Activated T-helper 17 cell treated with anti-CD3 and anti-CD28 coated beads, Interleukin-2, amount 50 U/mL, for 72 hours (primary cell): ENCODE results near the gene CYB561. TPM values are rescaled to one million over a fixed set of nuclear protein-coding genes. Genes with fewer than 3 reads are reported as not detected.
A peak's percentile ranks its signal among the peaks of the same experiment; 100 is the strongest.

Experiments
- ATAC-seq: fragments of 150-1000 bp; cut with Tn5 transposase; replicated peaks from 2 replicates; pipeline ENCODE4 v1.10.0; 2021; ENCODE audit warnings: mild to moderate bottlenecking, moderate library complexity
- H3K27ac Mint-ChIP-seq: one replicate; pipeline ENCODE4 v1.8.0; 2022; ENCODE audit warnings: mixed read lengths
- H3K27me3 Mint-ChIP-seq: one replicate; pipeline ENCODE4 v1.8.0; 2022; ENCODE audit warnings: mixed read lengths
- H3K36me3 Mint-ChIP-seq: one replicate; pipeline ENCODE4 v1.8.0; 2022; ENCODE audit warnings: low read depth, mild to moderate bottlenecking, mixed read lengths
- H3K4me1 Mint-ChIP-seq: one replicate; pipeline ENCODE4 v1.8.0; 2022; ENCODE audit warnings: mixed read lengths
- H3K4me3 Mint-ChIP-seq: one replicate; pipeline ENCODE4 v1.8.0; 2022; ENCODE audit warnings: mild to moderate bottlenecking, mixed read lengths
- H3K9me3 Mint-ChIP-seq: one replicate; pipeline ENCODE4 v1.8.0; 2022; ENCODE audit warnings: mixed read lengths
- total RNA-seq, 2 donors: library from RNA; stranded (reverse); gene quantifications; one replicate each; pipeline ENCODE4 v1.2.3, GENCODE V29; 2022

CYB561 gene
- total RNA-seq, 2 donors from 2014 or later: 6.7 to 10.8 TPM

GRCh38 chr17:63437287-63438091 lies 8.6 kb downstream of the CYB561 start:
- Mint-ChIP-seq H3K27ac (no peak overlapping the region), H3K36me3 (peaks cover 7% of the 10 kb centered on the region), H3K4me3 (no peak overlapping the region), H3K9me3 (no peaks in the 10 kb centered on the region), H3K27me3 (no peaks in the 10 kb centered on the region), H3K4me1 (peaks cover 28% of the 10 kb centered on the region)
- no peak for ATAC-seq

DNA sequence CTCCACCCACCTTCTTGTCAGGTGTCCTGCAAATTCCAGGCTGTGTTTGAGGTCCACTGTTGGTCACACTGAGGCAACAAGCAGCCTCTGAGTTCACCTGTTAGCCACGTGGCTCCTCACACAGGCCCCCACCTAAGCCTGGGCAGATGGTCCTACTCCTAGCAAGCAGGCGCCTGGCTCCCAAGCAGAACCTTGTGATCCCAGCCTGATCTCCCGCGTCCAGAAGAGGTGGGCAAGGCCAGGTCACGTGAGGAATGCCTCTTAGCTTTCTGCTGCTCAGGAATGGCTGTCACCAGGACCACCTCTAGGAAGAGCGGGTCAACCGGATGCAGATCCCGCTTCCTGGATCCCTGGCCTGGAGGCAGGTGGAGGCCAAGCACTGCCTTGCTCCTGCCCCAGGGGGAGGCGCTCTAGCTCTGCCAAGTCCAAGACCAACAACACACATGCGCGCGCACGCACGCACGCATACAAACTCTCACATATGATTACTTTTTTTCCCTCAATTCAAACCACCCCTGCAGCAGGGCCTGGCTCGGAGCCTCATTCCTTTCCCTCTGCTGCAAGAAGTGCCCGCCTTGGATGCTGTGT lies 9.5 kb downstream of the CYB561 start:
- Mint-ChIP-seq H3K4me3 (no peak overlapping the region), H3K27me3 (no peaks in the 10 kb centered on the region), H3K36me3 (peaks cover 7% of the 10 kb centered on the region), H3K4me1 (peaks cover 26% of the 10 kb centered on the region), H3K27ac (no peak overlapping the region), H3K9me3 (no peaks in the 10 kb centered on the region)
- no peak for ATAC-seq

DNA sequence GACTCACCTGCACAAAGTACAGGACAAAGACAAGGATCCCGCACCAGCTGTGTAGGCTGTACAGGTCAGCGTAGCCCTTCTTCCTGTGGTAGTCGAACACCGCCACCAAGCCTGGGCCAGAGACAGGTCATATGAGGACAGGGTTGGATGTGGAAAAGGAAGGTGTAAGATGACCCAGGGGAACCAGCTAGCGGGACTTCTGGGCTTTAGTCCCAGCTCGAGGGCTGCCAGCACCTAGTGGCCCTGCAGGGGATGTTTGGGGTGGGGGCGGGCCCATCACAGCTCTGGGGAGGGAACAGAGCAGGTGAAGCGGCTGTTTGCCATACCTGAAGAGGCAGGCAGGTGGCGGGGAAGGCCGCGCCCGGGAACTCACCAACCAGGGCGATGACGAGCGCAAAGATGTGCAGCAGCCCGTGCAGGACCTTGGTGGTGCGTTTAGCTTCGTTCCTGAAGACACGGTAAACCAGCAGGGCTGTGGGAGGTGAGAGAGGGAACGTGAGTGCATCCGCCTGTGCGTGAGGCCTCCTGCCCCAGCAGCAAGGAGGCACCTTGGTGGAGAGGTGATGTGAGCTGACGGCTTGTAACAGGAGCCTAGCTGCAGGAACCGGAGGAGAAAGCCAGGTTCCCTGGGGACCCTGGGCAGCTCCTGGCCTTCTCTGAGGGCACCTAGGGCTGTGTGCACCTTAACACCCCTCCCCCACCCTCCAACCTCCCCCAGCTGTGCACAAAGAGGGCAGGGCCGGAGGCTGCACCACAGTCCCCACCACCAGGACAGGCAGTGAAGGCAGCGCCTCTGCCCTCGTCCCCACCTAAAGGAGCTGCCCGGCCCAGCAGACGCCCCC lies 10.2 kb downstream of the CYB561 start:
- H3K36me3 Mint-ChIP-seq: peaks cover 7% of the 10 kb centered on the region

GRCh38 chr17:63434951-63435571 lies 11.0 kb downstream of the CYB561 start:
- Mint-ChIP-seq H3K36me3 (peaks cover 7% of the 10 kb centered on the region), H3K27me3 (no peaks in the 10 kb centered on the region), H3K4me1 (peaks cover 17% of the 10 kb centered on the region), H3K4me3 (no peak overlapping the region), H3K27ac (peak overlapping the region; percentile 70), H3K9me3 (no peaks in the 10 kb centered on the region)
- ATAC-seq: peak; percentile 44

More for the DNA sequence above, 10.2 kb downstream of the CYB561 start:
- Mint-ChIP-seq H3K4me3 (no peak overlapping the region), H3K4me1 (peaks cover 25% of the 10 kb centered on the region), H3K27me3 (no peaks in the 10 kb centered on the region), H3K9me3 (no peaks in the 10 kb centered on the region), H3K27ac (peak overlapping the region; percentile 70)
- ATAC-seq: no peak

- Mint-ChIP-seq H3K9me3 (no peaks in the 10 kb centered on the region), H3K27ac (peak overlapping the region; percentile 78), H3K4me1 (peaks cover 10% of the 10 kb centered on the region), H3K36me3 (peaks cover 7% of the 10 kb centered on the region), H3K4me3 (no peak overlapping the region), H3K27me3 (no peaks in the 10 kb centered on the region)
- ATAC-seq: no peak
These were observed 12.1 kb downstream of the CYB561 start for GRCh38 chr17:63433746-63434591.

GRCh38 chr17:63431939-63432804 lies 13.9 kb downstream of the CYB561 start:
- H3K27ac Mint-ChIP-seq: peak overlapping the region; percentile 78
- no peaks in the 10 kb centered on the region for H3K27me3 Mint-ChIP-seq
- no peak overlapping the region for H3K4me3 Mint-ChIP-seq
- H3K36me3 Mint-ChIP-seq: peaks cover 7% of the 10 kb centered on the region
- ATAC-seq: no peak
- H3K9me3 Mint-ChIP-seq: no peaks in the 10 kb centered on the region
- H3K4me1 Mint-ChIP-seq: peaks cover 12% of the 10 kb centered on the region

GRCh38 chr17:63431618-63431938 lies 14.5 kb downstream of the CYB561 start:
- H3K27me3 Mint-ChIP-seq: no peaks in the 10 kb centered on the region
- no peaks in the 10 kb centered on the region for H3K9me3 Mint-ChIP-seq
- ATAC-seq: no peak
- H3K36me3 Mint-ChIP-seq: peaks cover 7% of the 10 kb centered on the region
- no peak overlapping the region for H3K27ac Mint-ChIP-seq
- no peak overlapping the region for H3K4me3 Mint-ChIP-seq
- peaks cover 18% of the 10 kb centered on the region for H3K4me1 Mint-ChIP-seq

- Mint-ChIP-seq H3K36me3 (peaks cover 7% of the 10 kb centered on the region), H3K4me3 (no peak overlapping the region), H3K27me3 (no peaks in the 10 kb centered on the region), H3K9me3 (no peaks in the 10 kb centered on the region), H3K4me1 (peaks cover 19% of the 10 kb centered on the region), H3K27ac (peak overlapping the region; percentile 38)
- ATAC-seq: no peak
These were observed 15.9 kb downstream of the CYB561 start for GRCh38 chr17:63430223-63430622.

GRCh38 chr17:63429766-63430165 lies 16.3 kb downstream of the CYB561 start:
- H3K4me1 Mint-ChIP-seq: peaks cover 16% of the 10 kb centered on the region
- ATAC-seq: no peak
- no peak overlapping the region for H3K27ac Mint-ChIP-seq

GRCh38 chr17:63426917-63427308 lies 19.2 kb downstream of the CYB561 start:
- H3K4me1 Mint-ChIP-seq: peaks cover 9% of the 10 kb centered on the region
- H3K36me3 Mint-ChIP-seq: no peaks in the 10 kb centered on the region
- peak overlapping the region; percentile 33 for H3K4me3 Mint-ChIP-seq
- no peaks in the 10 kb centered on the region for H3K27me3 Mint-ChIP-seq
- peak overlapping the region; percentile 60 for H3K27ac Mint-ChIP-seq
- ATAC-seq: no peak
- H3K9me3 Mint-ChIP-seq: no peaks in the 10 kb centered on the region

More at GRCh38 chr17:63429766-63430165, 16.3 kb downstream of the CYB561 start:
- Mint-ChIP-seq H3K27me3 (no peaks in the 10 kb centered on the region), H3K9me3 (no peaks in the 10 kb centered on the region), H3K36me3 (peaks cover 7% of the 10 kb centered on the region), H3K4me3 (no peak overlapping the region)

- H3K27me3 Mint-ChIP-seq: no peaks in the 10 kb centered on the region
- no peak for ATAC-seq
- peaks cover 9% of the 10 kb centered on the region for H3K4me1 Mint-ChIP-seq
- peak overlapping the region; percentile 33 for H3K4me3 Mint-ChIP-seq
- H3K36me3 Mint-ChIP-seq: no peaks in the 10 kb centered on the region
- H3K9me3 Mint-ChIP-seq: no peaks in the 10 kb centered on the region
- peak overlapping the region; percentile 60 for H3K27ac Mint-ChIP-seq
These were observed 19.8 kb downstream of the CYB561 start for GRCh38 chr17:63426041-63426916.

GRCh38 chr17:63425483-63425882 lies 20.6 kb downstream of the CYB561 start:
- Mint-ChIP-seq H3K4me3 (no peak overlapping the region), H3K9me3 (no peaks in the 10 kb centered on the region), H3K36me3 (peaks cover 2% of the 10 kb centered on the region), H3K27me3 (no peaks in the 10 kb centered on the region), H3K4me1 (peaks cover 10% of the 10 kb centered on the region), H3K27ac (no peak overlapping the region)
- peak; percentile 82 for ATAC-seq
